ENCODE data around the gene SRPX2.

SRPX2 gene

GRCh38 chrX:100643956-100644860 is at the start of gene SRPX2:
SRPX2 (plus strand) TSS chrX:100644199; CDS start chrX:100646323, 2,124 bp downstream.
- no peak within 1 kb of the TSS for H3K4me3 Mint-ChIP-seq
- H3K27me3 Mint-ChIP-seq = peaks cover 29% of the 10 kb centered on the region
- H3K27ac Mint-ChIP-seq = no peak within 1 kb of the TSS
- no peaks in the 10 kb centered on the region for H3K4me1 Mint-ChIP-seq
- DNase-seq = no peak
- no peak for ATAC-seq
- no peaks in the 10 kb centered on the region for H3K9me3 Mint-ChIP-seq

- ATAC-seq (no peak), DNase-seq (no peak)
- Mint-ChIP-seq H3K27me3 (no peaks in the 10 kb centered on the region), H3K27ac (no peak overlapping the region), H3K9me3 (no peaks in the 10 kb centered on the region), H3K4me1 (no peaks in the 10 kb centered on the region), H3K4me3 (no peak overlapping the region)
Measured at GRCh38 chrX:100596601-100597000, 47.4 kb upstream of the SRPX2 start.

DNA sequence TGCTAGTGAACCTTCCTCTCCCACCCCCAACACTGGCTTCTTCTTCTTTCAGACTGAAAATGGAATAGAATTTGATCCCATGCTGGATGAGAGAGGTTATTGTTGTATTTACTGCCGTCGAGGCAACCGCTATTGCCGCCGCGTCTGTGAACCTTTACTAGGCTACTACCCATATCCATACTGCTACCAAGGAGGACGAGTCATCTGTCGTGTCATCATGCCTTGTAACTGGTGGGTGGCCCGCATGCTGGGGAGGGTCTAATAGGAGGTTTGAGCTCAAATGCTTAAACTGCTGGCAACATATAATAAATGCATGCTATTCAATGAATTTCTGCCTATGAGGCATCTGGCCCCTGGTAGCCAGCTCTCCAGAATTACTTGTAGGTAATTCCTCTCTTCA is 44.5 kb upstream of the SRPX2 start:
- Mint-ChIP-seq H3K27ac (no peak overlapping the region), H3K4me1 (no peaks in the 10 kb centered on the region), H3K27me3 (no peaks in the 10 kb centered on the region), H3K4me3 (no peak overlapping the region), H3K9me3 (no peaks in the 10 kb centered on the region)
- DNase-seq (no peak), ATAC-seq (no peak)

GRCh38 chrX:100600340-100600739 is 43.7 kb upstream of the SRPX2 start:
- H3K4me1 Mint-ChIP-seq = no peaks in the 10 kb centered on the region
- H3K27ac Mint-ChIP-seq = no peak overlapping the region
- H3K9me3 Mint-ChIP-seq = no peaks in the 10 kb centered on the region
- no peak overlapping the region for H3K4me3 Mint-ChIP-seq
- DNase-seq (no peak), ATAC-seq (no peak)
- peaks cover 8% of the 10 kb centered on the region for H3K27me3 Mint-ChIP-seq

DNA sequence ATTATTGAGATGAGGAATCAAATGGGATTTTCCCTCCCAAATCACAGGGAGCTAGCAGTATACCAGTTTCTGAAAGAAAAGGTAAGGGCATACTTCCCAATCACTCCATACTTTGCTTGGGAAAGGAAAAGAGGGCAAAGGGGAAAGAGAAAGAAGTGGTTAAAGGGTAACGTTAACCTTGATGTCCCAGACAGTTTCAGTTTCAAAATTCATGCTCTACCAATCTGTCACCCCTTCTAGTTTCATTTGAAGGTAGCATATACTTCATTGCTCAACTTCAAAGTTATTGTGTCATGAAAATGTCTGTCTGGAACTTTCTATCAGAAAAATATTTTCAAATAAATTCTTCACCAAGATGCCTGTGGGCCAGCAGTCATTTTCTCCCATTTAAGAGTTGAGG is 43.2 kb upstream of the SRPX2 start:
- H3K27me3 Mint-ChIP-seq = peaks cover 8% of the 10 kb centered on the region
- no peaks in the 10 kb centered on the region for H3K9me3 Mint-ChIP-seq
- DNase-seq = no peak
- H3K27ac Mint-ChIP-seq = no peak overlapping the region
- no peak overlapping the region for H3K4me3 Mint-ChIP-seq
- peak; percentile 63 for ATAC-seq
- H3K4me1 Mint-ChIP-seq = no peaks in the 10 kb centered on the region

GRCh38 chrX:100606753-100607152 is 37.2 kb upstream of the SRPX2 start:
- Mint-ChIP-seq H3K9me3 (no peaks in the 10 kb centered on the region), H3K4me3 (no peak overlapping the region), H3K4me1 (no peaks in the 10 kb centered on the region), H3K27me3 (peaks cover 8% of the 10 kb centered on the region), H3K27ac (no peak overlapping the region)
- ATAC-seq = no peak
- no peak for DNase-seq

DNA sequence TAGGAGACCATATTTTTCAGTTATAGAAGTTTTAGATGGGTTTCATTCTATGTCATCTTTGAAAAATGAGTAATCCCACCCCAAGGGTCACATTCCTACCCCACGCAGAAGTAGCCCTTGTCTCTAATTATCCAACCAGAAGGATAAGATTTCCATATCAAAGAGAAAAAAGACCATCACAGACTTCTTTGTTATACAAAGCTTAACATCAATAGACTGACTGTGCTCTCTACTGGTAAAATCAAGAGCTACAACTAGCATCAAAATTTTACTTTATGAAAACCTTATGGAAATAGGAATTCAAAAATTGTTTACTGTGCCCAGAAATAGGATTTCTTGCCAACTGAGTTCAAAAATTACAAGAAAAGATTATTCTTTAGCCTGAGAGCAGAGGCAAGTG is 34.4 kb upstream of the SRPX2 start:
- DNase-seq = no peak
- peaks cover 8% of the 10 kb centered on the region for H3K27me3 Mint-ChIP-seq
- H3K4me1 Mint-ChIP-seq = no peaks in the 10 kb centered on the region
- H3K27ac Mint-ChIP-seq = no peak overlapping the region
- no peak overlapping the region for H3K4me3 Mint-ChIP-seq
- ATAC-seq = no peak
- no peaks in the 10 kb centered on the region for H3K9me3 Mint-ChIP-seq

GRCh38 chrX:100611951-100612350 is 32.0 kb upstream of the SRPX2 start:
- no peak for ATAC-seq
- H3K27me3 Mint-ChIP-seq = no peaks in the 10 kb centered on the region
- H3K4me1 Mint-ChIP-seq = no peaks in the 10 kb centered on the region
- no peaks in the 10 kb centered on the region for H3K9me3 Mint-ChIP-seq
- H3K27ac Mint-ChIP-seq = no peak overlapping the region
- H3K4me3 Mint-ChIP-seq = no peak overlapping the region
- DNase-seq = no peak

- no peaks in the 10 kb centered on the region for H3K4me1 Mint-ChIP-seq
- H3K27me3 Mint-ChIP-seq = no peaks in the 10 kb centered on the region
- H3K27ac Mint-ChIP-seq = no peak overlapping the region
- DNase-seq (peak; percentile 5 to 17), ATAC-seq (peak; percentile 95)
- H3K4me3 Mint-ChIP-seq = no peak overlapping the region
- H3K9me3 Mint-ChIP-seq = no peaks in the 10 kb centered on the region
Measured at GRCh38 chrX:100615005-100615404, 29.0 kb upstream of the SRPX2 start.

DNA sequence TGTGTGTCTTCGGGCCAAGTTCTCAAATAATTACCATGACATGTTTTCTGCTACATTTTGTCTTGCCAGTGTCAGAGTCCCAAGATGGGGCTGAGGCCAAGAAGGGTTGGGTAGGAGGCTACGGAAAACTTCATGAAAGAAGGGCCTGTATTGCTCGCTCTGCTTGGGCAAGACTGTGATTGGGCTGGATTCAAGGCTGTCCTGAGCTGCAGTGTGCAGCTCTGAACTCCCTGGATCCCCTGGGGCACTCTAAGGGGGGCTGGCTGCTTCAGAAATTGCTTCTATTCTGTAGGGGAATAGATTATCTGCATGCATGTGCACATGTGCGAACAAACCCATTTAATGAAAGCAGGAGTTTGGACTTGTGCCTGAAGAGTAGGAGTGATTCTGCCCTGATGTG is 21.0 kb upstream of the SRPX2 start:
- no peaks in the 10 kb centered on the region for H3K27me3 Mint-ChIP-seq
- DNase-seq (no peak), ATAC-seq (no peak)
- H3K4me3 Mint-ChIP-seq = no peak overlapping the region
- no peak overlapping the region for H3K27ac Mint-ChIP-seq
- H3K9me3 Mint-ChIP-seq = no peaks in the 10 kb centered on the region
- H3K4me1 Mint-ChIP-seq = peaks cover 9% of the 10 kb centered on the region

- no peaks in the 10 kb centered on the region for H3K9me3 Mint-ChIP-seq
- H3K27ac Mint-ChIP-seq = peak overlapping the region in 1 of 2 donors; percentile 27
- no peaks in the 10 kb centered on the region for H3K27me3 Mint-ChIP-seq
- H3K4me1 Mint-ChIP-seq = peaks cover 9% of the 10 kb centered on the region
- peak; percentile 90 for ATAC-seq
- no peak overlapping the region for H3K4me3 Mint-ChIP-seq
- peak; percentile 8 to 42 for DNase-seq
Measured at GRCh38 chrX:100625985-100626491, 18.0 kb upstream of the SRPX2 start.

DNA sequence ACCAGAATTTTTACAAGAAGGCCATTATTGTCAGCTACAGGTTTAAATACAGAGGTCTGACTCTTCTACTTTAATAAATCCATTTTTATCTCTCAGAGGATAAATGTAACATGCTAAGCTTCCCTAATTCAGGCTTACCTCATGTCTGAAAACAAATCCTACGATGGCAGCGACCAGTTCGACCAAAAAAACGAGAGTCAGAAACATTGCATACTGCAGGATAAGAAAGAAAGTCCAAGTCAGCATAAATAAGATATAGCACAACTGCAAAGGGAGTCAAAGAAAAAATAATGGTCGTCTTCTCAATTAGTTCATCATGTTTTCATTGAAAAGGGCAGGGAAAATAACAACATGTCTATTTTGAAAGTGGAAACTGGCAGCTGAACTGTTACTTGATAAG is 9.0 kb upstream of the SRPX2 start:
- ATAC-seq (no peak), DNase-seq (no peak)
- Mint-ChIP-seq H3K4me3 (no peak overlapping the region), H3K27ac (no peak overlapping the region), H3K4me1 (peaks cover 8% of the 10 kb centered on the region), H3K27me3 (peaks cover 15% of the 10 kb centered on the region), H3K9me3 (no peaks in the 10 kb centered on the region)

GRCh38 chrX:100635989-100636320 is 8.0 kb upstream of the SRPX2 start:
- peak overlapping the region; percentile 92 to 94 for H3K4me3 Mint-ChIP-seq
- H3K27me3 Mint-ChIP-seq = peaks cover 15% of the 10 kb centered on the region
- ATAC-seq (peak; percentile 26), DNase-seq (no peak)
- H3K27ac Mint-ChIP-seq = no peak overlapping the region
- no peaks in the 10 kb centered on the region for H3K9me3 Mint-ChIP-seq
- H3K4me1 Mint-ChIP-seq = peaks cover 8% of the 10 kb centered on the region

GRCh38 chrX:100636321-100636991 is 7.5 kb upstream of the SRPX2 start, which contains the start of gene TSPAN6:
TSPAN6 (minus strand) TSS chrX:100636806; CDS start chrX:100636694, 112 bp downstream.
- peaks cover 18% of the 10 kb centered on the region for H3K27me3 Mint-ChIP-seq
- H3K4me3 Mint-ChIP-seq = peak within 1 kb of the TSS; percentile 92 to 94
- H3K27ac Mint-ChIP-seq = peak within 1 kb of the TSS; percentile 88 to 93
- H3K9me3 Mint-ChIP-seq = no peaks in the 10 kb centered on the region
- DNase-seq = peak; percentile 47 to 71
- peak; percentile 99 for ATAC-seq
- H3K4me1 Mint-ChIP-seq = peaks cover 8% of the 10 kb centered on the region

DNA sequence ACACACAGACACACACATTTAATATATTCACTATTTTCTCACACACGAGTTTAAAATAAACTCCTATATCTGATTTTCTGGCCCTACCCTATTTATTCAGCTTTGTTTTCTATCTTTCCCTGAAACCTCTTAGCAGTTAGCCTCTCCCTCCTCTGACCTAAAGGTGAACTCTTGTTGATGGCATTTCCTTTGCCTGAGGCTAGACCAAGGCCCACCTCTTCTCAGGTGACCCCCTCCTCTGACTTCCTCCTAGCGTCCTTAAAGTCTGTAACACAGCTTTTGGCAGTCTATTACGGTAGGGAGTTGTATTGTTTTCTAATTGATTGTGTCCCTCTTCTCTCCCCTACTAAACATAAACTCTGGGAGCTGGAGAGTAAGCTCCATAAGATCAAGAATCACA is 1.7 kb upstream of the SRPX2 start:
- no peak overlapping the region for H3K4me3 Mint-ChIP-seq

GRCh38 chrX:100643212-100643611 is 787 bp upstream of the SRPX2 start:
- no peak overlapping the region for H3K4me3 Mint-ChIP-seq
- ATAC-seq (no peak), DNase-seq (no peak)
- no peaks in the 10 kb centered on the region for H3K4me1 Mint-ChIP-seq
- H3K27me3 Mint-ChIP-seq = peaks cover 30% of the 10 kb centered on the region
- no peaks in the 10 kb centered on the region for H3K9me3 Mint-ChIP-seq
- no peak overlapping the region for H3K27ac Mint-ChIP-seq

More for the DNA sequence above, 1.7 kb upstream of the SRPX2 start:
- Mint-ChIP-seq H3K27me3 (peaks cover 30% of the 10 kb centered on the region), H3K4me1 (no peaks in the 10 kb centered on the region), H3K27ac (peak overlapping the region in 1 of 2 donors; percentile 33), H3K9me3 (no peaks in the 10 kb centered on the region)
- DNase-seq = no peak
- ATAC-seq = no peak
